Sigmoid colon (tissue), 4 donors: Measurements from ENCODE around the gene TRPM3.

Experiments used
- CTCF ChIP-seq, 4 experiments: fragments of 450-650 bp in 3 of 4; fragments of 200-600 bp in 1 of 4; IDR thresholded peaks; one replicate each; pipeline ENCODE4 v1.5.1; 2016 to 2019; ENCODE audit warnings: antibody characterized with exemption in 4 of 4, mild to moderate bottlenecking in 3 of 4, moderate library complexity in 2 of 4
- POLR2AphosphoS5 ChIP-seq, 4 donors: sonication (generic); formaldehyde crosslinking; IDR thresholded peaks; one replicate each; pipeline ENCODE4 v1.6.1; 2017; ENCODE audit warnings: antibody characterized with exemption in 4 of 4

- no peak for TF ChIP-seq CTCF (IDR thresholded peaks at IDR 0.05)
- no peak for TF ChIP-seq POLR2AphosphoS5 (IDR thresholded peaks at IDR 0.05)
Measured at GRCh38 chr9:70561111-70561510, 560.3 kb downstream of the TRPM3 start.
